ENCODE measurements around the gene SMIM44.
"Not testable (repeated sequence)": the region's sequence is repeated elsewhere in the genome, so short reads cannot be mapped to it uniquely, and the experiment has no call there.

SMIM44 gene

DNA sequence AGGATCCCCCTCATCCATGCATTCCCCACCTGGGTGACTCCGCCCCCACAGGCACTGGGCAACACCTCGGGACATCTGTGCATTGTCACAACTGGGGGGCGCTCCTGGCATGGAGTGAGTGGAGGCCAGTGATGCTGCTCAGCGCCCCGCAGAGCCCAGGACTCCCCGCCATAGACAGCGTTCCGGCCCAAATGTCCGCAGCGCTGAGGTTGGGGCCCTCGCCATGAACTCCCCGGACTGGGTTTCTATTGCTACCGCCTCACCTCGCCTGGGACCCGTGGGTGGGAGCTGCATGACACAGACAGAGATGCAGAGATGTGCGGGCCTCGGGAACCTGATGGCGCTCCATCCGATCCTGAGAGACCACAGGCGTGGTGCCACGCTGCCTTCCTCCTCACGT is 27.5 kb upstream of the SMIM44 start:
- H3K4me1 ChIP-seq (ENCODE audit: control insufficient read depth in 5 of 5, insufficient read depth in 5 of 5, low read length in 5 of 5) = peaks cover 2 to 66% (median 48%) of the 10 kb centered on the region in 5 donors

DNA sequence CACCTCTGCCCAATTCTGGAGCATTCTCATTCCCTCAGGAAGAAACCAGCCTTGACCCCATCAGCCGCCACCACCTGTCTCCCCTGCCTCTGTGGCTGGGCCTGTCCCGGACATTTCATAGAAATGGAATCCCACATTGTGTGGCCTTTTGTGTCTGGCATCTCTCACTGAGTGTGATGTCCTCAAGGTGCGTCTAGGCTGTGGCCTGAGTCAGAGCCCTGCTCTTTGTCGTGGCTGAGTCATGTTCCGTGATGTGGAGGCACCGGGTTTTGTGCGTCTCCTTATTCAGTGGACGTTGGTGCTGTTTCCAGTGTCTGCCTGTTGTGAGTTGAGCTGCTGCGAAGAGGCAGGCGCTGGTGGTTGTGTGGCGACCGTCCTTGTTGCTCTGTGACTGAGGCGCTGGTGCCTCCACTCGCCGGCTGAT is 26.3 kb upstream of the SMIM44 start:
- peaks cover 2 to 65% (median 50%) of the 10 kb centered on the region in 5 donors for H3K4me1 ChIP-seq (ENCODE audit: control insufficient read depth in 5 of 5, insufficient read depth in 5 of 5, low read length in 5 of 5)

More for the DNA sequence above, 27.5 kb upstream of the SMIM44 start:
- Histone ChIP-seq H3K9ac (ENCODE audit: low read length in 5 of 5) (no peak overlapping the region), H3K27me3 (ENCODE audit: control insufficient read depth in 5 of 5, insufficient read depth in 4 of 5, low read length in 5 of 5) (no peaks in the 10 kb centered on the region), H3K27ac (ENCODE audit: low read depth, low read length) (no peak overlapping the region), H3K36me3 (ENCODE audit: control insufficient read depth in 5 of 5, insufficient read depth in 5 of 5, low read length in 5 of 5) (peaks cover 0 to 25% (median 16%) of the 10 kb centered on the region in 5 donors), H3K9me3 (ENCODE audit: control insufficient read depth in 5 of 5, low read length in 5 of 5) (no peaks in the 10 kb centered on the region), H3K4me3 (ENCODE audit: low read depth in 1 of 5, low read length in 5 of 5) (no peak overlapping the region)

DNA sequence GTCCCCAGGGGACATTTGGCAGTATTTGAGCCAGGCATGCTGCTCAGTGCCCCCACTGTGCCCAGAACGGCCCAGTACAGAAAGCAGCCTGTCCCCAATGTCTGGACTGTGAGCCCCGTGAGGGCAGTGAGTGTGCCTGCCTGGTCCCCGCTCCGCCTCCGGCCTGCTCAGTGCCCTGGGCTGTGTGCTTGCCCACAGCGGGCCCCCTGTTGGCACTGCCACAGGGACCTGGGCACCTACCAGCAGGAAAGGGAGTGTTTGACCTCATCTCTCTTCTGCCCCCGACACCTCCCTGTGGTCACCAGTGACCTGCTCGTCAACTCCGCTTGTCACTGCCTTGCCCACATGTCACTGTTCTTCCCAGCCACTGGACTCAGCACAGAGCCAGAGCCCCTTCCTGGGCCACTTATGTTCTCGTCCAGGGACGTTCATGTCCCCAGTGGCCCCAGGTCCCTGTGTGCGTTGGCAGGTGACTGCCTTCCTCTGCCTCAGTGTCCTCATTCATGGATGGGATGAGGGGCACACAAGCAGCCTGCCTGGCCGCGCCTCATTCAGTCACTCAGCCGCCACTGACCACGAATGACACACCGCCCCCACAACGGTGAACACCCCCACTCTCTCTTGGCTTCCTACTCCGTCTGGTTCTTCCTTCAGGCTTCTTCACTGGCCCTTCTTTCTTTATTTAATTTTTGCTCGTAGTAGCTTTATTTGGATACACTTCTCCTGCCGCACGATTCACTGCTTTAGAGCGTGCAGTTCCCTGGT is 25.7 kb upstream of the SMIM44 start:
- no peak overlapping the region for H3K4me3 ChIP-seq (ENCODE audit: low read depth in 1 of 5, low read length in 5 of 5)
- no peak overlapping the region for H3K27ac ChIP-seq (ENCODE audit: low read depth, low read length)
- H3K27me3 ChIP-seq (ENCODE audit: control insufficient read depth in 5 of 5, insufficient read depth in 4 of 5, low read length in 5 of 5) = no peaks in the 10 kb centered on the region
- H3K4me1 ChIP-seq (ENCODE audit: control insufficient read depth in 5 of 5, insufficient read depth in 5 of 5, low read length in 5 of 5) = peaks cover 2 to 59% (median 47%) of the 10 kb centered on the region in 5 donors
- H3K9me3 ChIP-seq (ENCODE audit: control insufficient read depth in 5 of 5, low read length in 5 of 5) = no peaks in the 10 kb centered on the region
- H3K36me3 ChIP-seq (ENCODE audit: control insufficient read depth in 5 of 5, insufficient read depth in 5 of 5, low read length in 5 of 5) = peaks cover 0 to 24% (median 16%) of the 10 kb centered on the region in 5 donors
- H3K9ac ChIP-seq (ENCODE audit: low read length in 5 of 5) = peak overlapping the region in 1 of 5 donors; percentile 47

More for the DNA sequence above, 26.3 kb upstream of the SMIM44 start:
- Histone ChIP-seq H3K36me3 (ENCODE audit: control insufficient read depth in 5 of 5, insufficient read depth in 5 of 5, low read length in 5 of 5) (peaks cover 0 to 25% (median 16%) of the 10 kb centered on the region in 5 donors), H3K9me3 (ENCODE audit: control insufficient read depth in 5 of 5, low read length in 5 of 5) (no peaks in the 10 kb centered on the region), H3K9ac (ENCODE audit: low read length in 5 of 5) (no peak overlapping the region), H3K27ac (ENCODE audit: low read depth, low read length) (no peak overlapping the region), H3K27me3 (ENCODE audit: control insufficient read depth in 5 of 5, insufficient read depth in 4 of 5, low read length in 5 of 5) (no peaks in the 10 kb centered on the region), H3K4me3 (ENCODE audit: low read depth in 1 of 5, low read length in 5 of 5) (no peak overlapping the region)

DNA sequence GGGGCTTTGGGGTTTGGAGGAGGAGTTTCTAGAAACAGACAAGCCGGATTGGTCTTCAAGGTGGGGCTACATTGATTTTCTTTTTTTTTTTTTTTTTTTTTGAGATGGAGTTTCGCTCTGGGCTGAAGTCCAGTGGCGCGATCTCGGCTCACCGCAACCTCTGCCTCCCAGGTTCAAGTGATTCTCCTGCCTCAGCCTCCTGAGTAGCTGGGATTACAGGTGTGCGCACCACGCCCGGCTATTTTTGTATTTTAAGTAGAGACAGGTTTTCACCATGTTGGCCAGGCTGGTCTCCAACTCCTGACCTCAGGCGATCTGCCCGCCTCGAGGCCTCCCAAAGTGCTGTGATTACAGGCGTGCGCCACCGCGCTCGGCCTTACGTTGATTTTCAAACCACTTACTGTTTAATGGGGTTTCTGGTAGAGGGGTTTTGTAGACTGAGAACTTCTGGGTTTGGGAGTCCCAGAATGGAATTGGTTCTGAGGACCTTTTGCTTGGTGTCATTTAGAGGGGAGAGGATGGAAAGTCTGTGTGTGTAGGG is 24.9 kb upstream of the SMIM44 start:
- not testable (repeated sequence) for H3K27me3 ChIP-seq (ENCODE audit: control insufficient read depth in 5 of 5, insufficient read depth in 4 of 5, low read length in 5 of 5); H3K27ac ChIP-seq (ENCODE audit: low read depth, low read length); H3K9me3 ChIP-seq (ENCODE audit: control insufficient read depth in 5 of 5, low read length in 5 of 5); H3K4me3 ChIP-seq (ENCODE audit: low read depth in 1 of 5, low read length in 5 of 5)
- H3K4me1 ChIP-seq (ENCODE audit: control insufficient read depth in 5 of 5, insufficient read depth in 5 of 5, low read length in 5 of 5) = peaks cover 0 to 51% (median 43%) of the 10 kb centered on the region in 5 donors
- H3K36me3 ChIP-seq (ENCODE audit: control insufficient read depth in 5 of 5, insufficient read depth in 5 of 5, low read length in 5 of 5) = peaks cover 0 to 23% (median 16%) of the 10 kb centered on the region in 5 donors
- H3K9ac ChIP-seq (ENCODE audit: low read length in 5 of 5) = peak overlapping the region in 1 of 5 donors; percentile 47

DNA sequence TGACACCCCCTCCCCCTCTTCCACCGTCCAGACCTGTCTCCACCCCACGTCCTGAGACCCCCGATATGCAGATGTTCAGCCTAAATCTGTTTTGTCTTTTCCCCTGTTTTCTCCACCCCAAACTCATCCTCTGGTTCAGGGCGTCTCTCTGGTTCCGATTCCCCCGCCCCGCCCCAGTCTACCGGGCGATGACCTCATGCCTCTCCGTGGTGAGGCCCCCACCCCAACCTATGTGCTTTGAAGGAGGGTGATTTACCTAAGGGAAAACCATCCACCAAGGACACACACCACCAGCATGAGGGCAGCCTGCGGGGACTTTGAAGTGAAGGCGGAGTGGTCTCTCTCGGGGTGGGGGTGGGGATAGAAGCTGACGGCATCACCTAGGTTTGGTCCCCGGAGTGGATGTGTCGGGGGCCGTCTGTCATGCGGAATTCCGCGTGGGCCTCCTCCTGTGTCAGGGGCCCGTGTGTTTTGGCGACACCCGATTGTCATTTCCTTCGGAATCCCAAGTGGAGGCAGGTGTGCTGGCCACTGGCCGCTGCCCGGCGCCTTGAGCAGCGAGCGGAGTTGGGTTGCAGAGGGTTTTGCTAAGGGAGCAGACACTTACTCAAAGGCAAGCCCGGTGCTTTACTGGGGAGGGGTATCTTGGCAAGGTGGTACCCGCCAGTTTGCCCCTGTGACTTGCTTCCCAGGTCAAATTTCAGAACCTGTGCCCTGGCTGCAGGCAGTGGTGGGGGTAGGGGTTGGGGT is 24.3 kb upstream of the SMIM44 start:
- Histone ChIP-seq H3K27ac (ENCODE audit: low read depth, low read length) (no peak overlapping the region), H3K9ac (ENCODE audit: low read length in 5 of 5) (peak overlapping the region in 4 of 5 donors; percentile 52 to 88 (median 66))

DNA sequence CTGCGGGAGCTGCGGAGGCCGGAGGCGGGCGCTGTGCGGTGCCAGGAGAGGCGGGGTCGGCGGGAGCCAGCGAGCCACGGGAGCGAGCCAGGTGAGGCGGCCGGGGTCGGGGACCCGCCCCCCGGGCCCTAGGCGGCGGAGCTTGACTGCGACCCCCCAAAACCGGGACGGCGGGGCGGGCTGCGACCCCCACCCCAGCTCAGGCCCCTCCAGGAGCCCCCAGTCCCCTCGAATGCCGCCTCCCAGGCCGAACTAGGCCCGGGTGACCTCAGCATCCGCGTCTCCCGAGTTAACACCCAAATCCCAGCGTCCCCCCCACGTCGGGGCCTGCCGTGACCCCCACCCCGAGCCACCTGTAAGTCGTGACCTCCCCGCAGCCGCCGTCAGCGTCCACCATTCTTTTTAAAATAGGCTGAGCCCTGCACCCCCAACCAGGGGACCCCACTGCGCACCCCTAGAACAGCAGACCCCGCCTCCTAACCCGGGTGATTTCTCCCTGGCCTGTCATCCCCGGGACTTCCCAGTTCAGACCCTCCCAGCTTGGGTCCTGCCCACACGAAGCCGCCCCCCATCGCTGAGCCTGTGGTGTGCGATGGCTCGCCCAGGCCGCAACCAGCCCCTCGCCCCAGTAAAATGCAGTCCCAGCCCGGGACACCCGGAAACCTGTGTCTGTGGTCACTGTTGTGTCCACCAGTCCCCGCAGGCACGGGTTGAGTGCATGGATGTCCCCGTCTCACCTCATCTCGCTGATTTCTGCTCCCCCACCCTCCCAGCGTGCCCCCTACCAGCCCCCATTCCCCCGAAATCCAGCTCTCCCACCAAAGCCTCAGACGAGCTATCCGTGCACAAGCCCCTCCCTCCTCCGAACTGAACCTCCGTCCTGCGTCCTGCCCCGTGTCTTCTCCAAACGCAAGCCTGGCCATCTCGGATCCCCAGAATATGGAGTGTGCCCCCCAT is 23.4 kb upstream of the SMIM44 start:
- H3K9me3 ChIP-seq (ENCODE audit: control insufficient read depth in 5 of 5, low read length in 5 of 5) = no peaks in the 10 kb centered on the region
- peak overlapping the region; percentile 74 to 87 (median 80) for H3K4me3 ChIP-seq (ENCODE audit: low read depth in 1 of 5, low read length in 5 of 5)
- H3K9ac ChIP-seq (ENCODE audit: low read length in 5 of 5) = peak overlapping the region; percentile 68 to 90 (median 88)
- peaks cover 0 to 23% (median 16%) of the 10 kb centered on the region in 5 donors for H3K36me3 ChIP-seq (ENCODE audit: control insufficient read depth in 5 of 5, insufficient read depth in 5 of 5, low read length in 5 of 5)
- H3K27me3 ChIP-seq (ENCODE audit: control insufficient read depth in 5 of 5, insufficient read depth in 4 of 5, low read length in 5 of 5) = no peaks in the 10 kb centered on the region
- peaks cover 0 to 36% (median 31%) of the 10 kb centered on the region in 5 donors for H3K4me1 ChIP-seq (ENCODE audit: control insufficient read depth in 5 of 5, insufficient read depth in 5 of 5, low read length in 5 of 5)
- H3K27ac ChIP-seq (ENCODE audit: low read depth, low read length) = no peak overlapping the region

More for the DNA sequence above, 24.3 kb upstream of the SMIM44 start:
- peaks cover 0 to 44% (median 37%) of the 10 kb centered on the region in 5 donors for H3K4me1 ChIP-seq (ENCODE audit: control insufficient read depth in 5 of 5, insufficient read depth in 5 of 5, low read length in 5 of 5)
- H3K27me3 ChIP-seq (ENCODE audit: control insufficient read depth in 5 of 5, insufficient read depth in 4 of 5, low read length in 5 of 5) = no peaks in the 10 kb centered on the region
- H3K36me3 ChIP-seq (ENCODE audit: control insufficient read depth in 5 of 5, insufficient read depth in 5 of 5, low read length in 5 of 5) = peaks cover 0 to 23% (median 16%) of the 10 kb centered on the region in 5 donors
- peak overlapping the region; percentile 74 to 87 (median 80) for H3K4me3 ChIP-seq (ENCODE audit: low read depth in 1 of 5, low read length in 5 of 5)
- H3K9me3 ChIP-seq (ENCODE audit: control insufficient read depth in 5 of 5, low read length in 5 of 5) = no peaks in the 10 kb centered on the region

DNA sequence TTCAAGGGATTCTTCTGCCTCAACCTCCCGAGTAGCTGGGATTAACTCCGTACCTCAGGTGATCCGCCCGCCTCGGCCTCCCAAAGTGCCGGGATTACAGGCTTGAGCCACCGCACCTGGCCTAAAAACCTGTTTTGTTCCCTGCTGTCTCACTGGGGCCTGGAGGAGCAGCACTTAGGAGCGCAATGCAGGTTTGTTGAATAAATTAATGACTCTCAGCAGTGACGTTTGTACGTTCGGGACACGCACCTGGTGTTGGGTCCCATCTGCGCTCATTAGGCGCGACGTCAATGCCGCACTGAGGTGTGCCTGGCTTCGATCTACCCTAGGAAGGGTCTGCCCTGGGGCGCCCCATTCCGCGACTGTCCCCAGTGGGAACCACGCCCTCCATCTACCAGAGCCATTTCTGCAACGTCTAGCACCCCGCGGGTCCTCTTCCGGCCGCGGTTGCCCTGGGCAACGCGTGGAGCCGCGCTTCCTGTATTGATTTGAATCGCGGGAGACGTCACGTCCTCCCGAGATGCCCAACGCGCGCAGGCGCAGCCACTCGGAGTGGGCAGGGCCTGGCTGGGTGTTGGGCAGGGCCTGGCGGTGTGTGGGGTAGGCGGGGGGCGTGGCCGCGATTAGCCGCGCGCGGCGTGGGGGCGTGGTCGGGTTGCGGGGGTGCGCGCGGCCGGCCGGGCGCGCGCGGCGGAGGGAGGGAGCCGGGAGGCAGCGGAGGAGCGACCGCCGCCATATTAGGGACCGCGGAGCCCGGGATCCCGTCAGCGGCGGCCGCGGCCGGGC is 22.6 kb upstream of the SMIM44 start, which contains the start of gene FZR1:
FZR1 (plus strand) TSS at position 714 of the 786 bp plus-strand sequence. CDS start 16,679 bp downstream, outside the sequence.
- Histone ChIP-seq H3K9me3 (ENCODE audit: control insufficient read depth in 5 of 5, low read length in 5 of 5) (no peaks in the 10 kb centered on the region), H3K4me1 (ENCODE audit: control insufficient read depth in 5 of 5, insufficient read depth in 5 of 5, low read length in 5 of 5) (peaks cover 3 to 34% (median 31%) of the 10 kb centered on the region in 5 donors), H3K27me3 (ENCODE audit: control insufficient read depth in 5 of 5, insufficient read depth in 4 of 5, low read length in 5 of 5) (no peaks in the 10 kb centered on the region), H3K27ac (ENCODE audit: low read depth, low read length) (no peak within 1 kb of the TSS), H3K36me3 (ENCODE audit: control insufficient read depth in 5 of 5, insufficient read depth in 5 of 5, low read length in 5 of 5) (peaks cover 0 to 18% (median 12%) of the 10 kb centered on the region in 5 donors), H3K4me3 (ENCODE audit: low read depth in 1 of 5, low read length in 5 of 5) (peak within 1 kb of the TSS; percentile 80 to 94 (median 87)), H3K9ac (ENCODE audit: low read length in 5 of 5) (peak within 1 kb of the TSS; percentile 68 to 90 (median 88))

DNA sequence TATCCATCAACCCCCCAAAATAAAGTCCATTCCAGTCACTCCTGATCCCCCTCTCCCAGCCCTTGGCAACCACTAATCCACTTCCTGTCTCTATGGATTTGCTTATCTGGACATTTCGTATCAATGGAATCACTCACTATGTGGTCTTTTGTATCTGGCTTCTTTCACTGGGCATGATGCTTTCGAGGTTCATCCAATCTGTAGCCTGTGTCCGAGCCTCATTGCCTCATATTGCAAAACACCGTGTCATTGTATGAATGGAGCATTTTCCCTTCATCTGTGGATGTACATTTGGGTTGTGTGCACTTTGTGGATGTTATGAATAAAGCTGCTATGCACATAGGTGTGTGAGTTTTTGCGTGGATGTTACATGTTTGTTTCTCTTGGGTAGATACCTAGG is 21.5 kb upstream of the SMIM44 start:
- Histone ChIP-seq H3K36me3 (ENCODE audit: control insufficient read depth in 5 of 5, insufficient read depth in 5 of 5, low read length in 5 of 5) (peaks cover 0 to 8% (median 5%) of the 10 kb centered on the region in 5 donors), H3K4me1 (ENCODE audit: control insufficient read depth in 5 of 5, insufficient read depth in 5 of 5, low read length in 5 of 5) (peaks cover 10 to 43% (median 34%) of the 10 kb centered on the region in 5 donors), H3K27ac (ENCODE audit: low read depth, low read length) (no peak overlapping the region), H3K9ac (ENCODE audit: low read length in 5 of 5) (no peak overlapping the region), H3K9me3 (ENCODE audit: control insufficient read depth in 5 of 5, low read length in 5 of 5) (no peaks in the 10 kb centered on the region), H3K27me3 (ENCODE audit: control insufficient read depth in 5 of 5, insufficient read depth in 4 of 5, low read length in 5 of 5) (no peaks in the 10 kb centered on the region), H3K4me3 (ENCODE audit: low read depth in 1 of 5, low read length in 5 of 5) (no peak overlapping the region)

All from subcutaneous abdominal adipose tissue (tissue), 5 donors.